Activated CD4-positive, alpha-beta T cell treated with anti-CD3 and anti-CD28 coated beads, Interleukin-10, Interleukin-2, amounts not matched to agents 100 ng/mL and 50 ng/mL, durations not matched to agents 16 hours and 8 hours (primary cell): Measurements from ENCODE around the gene ZNF593OS.

Experiments used
- DNase-seq: peaks from one replicate; pipeline ENCODE4 v3.0.0-alpha.2; 2020

The ZNF593OS gene

DNA sequence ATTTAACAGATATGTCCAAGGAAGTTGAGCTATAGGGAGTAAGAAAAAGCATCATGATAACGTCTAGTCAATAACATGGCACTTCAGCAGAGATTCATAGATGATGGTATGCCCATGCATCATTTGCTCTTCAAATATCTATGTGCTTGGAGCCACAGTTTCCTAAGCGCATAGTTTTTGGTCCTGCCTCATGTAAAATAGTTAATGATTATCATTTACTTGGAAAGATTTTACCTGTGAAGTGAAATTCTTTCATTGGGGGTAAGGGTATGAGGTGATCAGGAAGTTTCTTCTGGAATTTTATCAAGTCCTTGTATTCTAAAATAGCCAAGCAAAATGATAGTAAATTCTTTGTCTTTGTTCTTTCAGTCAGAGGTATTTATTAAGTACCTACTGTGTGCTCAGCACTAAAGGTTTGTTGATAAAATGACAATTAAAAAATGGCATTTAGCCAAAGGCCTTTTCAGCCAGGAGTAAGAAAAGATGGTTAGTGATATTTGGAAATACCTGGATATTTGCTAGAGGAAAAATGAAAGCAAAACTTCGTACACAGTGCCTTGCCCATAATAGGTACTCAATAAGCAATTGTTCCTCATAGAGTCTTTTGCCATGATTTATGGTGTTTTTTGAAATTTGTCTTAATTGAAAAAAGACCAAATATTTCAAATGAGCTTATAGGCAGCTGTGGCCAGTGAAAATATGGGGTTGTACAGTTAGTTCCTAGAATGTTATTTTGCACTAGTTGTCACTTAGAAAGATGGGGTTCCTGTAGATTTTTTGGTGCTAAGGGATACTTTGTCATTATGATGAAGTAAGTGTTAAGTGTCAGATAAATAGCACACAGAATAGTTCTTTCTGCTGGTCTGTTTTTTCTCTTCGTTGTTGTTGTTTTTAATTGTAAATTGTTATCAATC is 47.0 kb downstream of the ZNF593OS start:
- no peak for DNase-seq

DNA sequence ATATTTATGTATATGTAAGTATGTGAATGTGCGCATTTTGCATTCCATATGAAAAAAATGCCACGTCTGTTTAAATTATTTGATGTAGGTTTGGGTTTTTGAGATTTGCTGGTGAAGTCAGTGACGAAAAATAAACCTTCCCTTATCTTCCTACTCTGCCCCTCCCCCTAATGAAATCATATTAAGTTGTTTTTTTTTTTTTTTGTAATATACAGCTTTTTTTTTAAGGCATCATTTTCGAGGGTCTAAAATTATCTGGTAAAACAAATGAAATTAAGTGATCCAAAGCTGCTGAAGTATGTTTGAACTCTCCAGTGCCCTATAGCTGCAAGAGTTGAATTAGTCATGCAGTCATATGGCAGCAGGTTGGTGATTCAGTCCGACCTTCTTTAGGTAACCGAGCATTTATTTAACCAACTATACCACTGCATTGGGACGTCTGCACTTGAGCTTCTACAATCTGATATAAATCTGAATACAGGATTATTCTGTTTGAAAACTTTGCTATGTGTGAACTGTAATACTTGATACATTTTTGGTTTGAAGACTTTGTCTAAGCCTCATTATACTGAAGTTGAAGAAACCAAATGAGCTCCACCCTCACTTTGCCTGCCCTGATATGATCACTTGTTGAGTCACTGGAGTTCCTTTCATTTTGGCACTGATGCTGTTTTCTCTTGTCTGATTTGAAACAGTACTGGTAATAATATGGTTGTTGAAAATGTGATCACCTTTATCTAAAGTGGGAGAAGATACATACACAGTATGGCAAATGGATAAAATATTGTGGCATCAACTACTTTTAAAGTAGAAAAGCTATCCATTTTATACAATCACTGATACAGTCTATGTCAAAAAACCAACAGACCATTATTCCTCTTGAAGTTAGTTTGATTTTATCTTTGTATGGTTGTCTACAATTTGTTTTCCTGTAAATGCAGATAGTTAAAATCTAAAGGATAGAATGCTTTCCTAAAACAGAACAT is 48.4 kb downstream of the ZNF593OS start:
- peak; percentile 60 for DNase-seq

DNA sequence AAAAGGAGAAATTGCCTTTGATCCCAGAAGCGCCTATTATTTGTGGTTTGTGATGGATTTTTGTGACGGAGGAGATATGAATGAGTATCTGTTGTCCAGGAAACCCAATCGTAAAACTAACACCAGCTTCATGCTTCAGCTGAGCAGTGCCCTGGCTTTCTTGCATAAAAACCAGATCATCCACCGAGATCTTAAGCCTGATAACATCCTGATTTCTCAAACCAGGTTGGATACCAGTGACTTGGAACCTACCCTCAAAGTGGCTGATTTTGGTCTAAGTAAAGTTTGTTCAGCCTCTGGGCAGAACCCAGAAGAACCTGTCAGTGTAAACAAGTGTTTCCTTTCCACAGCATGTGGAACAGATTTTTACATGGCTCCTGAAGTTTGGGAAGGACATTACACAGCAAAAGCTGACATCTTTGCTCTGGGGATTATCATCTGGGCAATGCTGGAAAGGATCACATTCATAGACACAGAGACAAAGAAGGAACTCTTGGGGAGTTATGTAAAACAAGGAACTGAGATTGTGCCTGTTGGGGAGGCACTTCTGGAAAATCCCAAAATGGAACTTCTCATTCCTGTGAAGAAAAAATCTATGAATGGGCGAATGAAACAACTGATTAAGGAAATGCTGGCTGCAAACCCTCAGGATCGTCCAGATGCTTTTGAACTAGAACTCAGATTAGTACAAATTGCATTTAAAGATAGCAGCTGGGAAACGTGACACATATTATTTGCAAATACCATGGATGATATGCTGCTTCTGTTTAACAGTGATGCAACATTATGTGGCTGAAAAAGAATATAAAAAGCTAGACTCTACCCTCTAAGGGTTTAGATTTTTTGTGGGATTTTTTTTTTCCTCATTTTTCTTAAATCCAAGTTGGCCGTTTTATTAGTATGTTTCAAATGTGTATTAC is 49.5 kb downstream of the ZNF593OS start:
- no peak for DNase-seq

GRCh38 chr1:26119892-26120608 is 51.6 kb downstream of the ZNF593OS start:
- DNase-seq = no peak
